ENCODE results near the gene DACH1.
"Not testable (repeated sequence)": the region's sequence is repeated elsewhere in the genome, so short reads cannot be mapped to it uniquely, and the experiment has no call there.

The DACH1 gene

DNA sequence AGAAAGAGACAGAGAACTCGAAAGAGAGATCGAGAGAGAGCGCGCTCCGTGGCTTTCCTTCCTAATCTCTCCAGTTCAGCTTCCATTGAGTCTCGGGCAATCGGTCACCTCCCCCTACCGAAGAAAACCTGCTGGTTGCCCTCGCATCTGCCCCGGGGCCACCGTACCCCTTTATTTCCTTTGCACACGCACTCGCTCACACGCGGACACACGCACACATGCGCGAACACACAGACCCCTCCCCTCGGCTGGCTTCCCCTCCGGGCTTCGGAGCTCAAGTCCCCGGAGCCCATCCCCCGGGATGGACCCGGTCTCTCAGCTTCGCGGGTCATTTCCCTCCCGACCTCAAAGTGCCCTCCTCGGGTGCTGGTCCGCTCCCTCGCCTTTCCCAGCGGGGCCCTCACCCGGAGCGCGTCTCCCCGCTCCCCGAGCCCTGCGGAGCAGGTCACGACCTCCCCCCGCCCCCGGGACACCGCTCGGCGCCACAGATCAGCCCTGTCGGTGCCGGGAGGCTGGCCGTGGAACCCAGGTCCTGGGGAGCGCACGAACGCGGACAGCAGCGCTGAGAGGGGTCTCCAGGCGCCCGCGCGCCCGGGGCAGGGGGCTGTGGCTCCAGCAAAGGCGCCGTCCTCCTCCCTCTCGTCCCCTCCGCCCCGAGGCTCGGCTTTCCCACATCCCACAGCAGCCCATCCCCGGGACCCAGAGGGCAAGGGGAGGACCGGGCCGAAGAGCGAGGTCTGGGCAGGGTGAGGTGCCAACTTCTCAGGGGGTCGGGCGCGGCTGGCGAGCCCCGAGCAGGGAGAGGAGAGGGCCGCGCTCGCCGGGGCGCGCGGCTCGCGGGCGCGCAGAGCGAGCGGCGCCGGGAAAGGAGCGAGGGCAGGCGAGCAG is 1.8 kb downstream of the DACH1 start:
- no peak for DNase-seq

DNA sequence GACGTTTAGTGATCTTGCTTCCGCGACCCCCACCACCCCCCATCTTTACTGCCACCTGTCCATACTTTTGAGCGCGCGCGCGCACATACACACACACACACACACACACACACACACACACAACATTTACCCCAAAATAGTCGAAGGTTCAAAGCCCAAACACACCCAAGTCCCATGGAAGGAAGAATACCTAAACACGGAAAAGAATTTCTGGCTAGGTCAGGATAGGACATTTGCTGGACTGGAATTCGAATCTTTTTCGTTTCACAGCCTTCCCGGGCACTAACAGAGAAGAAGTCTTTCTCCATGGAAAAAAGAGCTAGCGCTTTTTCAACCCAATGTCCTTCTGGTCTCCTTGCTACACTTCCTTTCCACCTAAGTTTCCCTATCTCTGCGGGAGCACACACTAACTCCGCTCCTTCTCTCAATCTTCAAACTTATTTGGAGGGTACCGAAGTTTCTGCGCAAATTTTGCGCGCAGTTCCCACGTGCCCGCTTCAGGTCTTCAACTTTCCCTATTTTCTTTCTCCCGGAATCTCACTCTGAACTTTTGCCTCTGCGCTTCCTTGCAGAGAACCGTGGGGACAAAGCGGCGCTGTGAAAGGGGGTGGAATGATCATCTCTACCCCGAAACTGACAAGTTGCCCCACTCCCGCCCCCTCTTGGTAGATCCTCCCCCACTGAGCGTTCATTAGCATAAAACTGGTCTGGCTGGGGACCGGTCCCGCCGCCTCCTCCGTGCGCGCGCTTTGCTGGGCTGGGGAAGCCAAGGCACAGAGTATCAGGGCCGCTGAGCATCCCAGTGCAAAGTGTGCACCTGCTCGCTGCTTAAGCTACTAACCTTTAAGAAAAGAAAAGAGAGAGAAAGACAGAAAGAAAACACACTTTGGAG is 2.7 kb downstream of the DACH1 start:
- DNase-seq: no peak

DNA sequence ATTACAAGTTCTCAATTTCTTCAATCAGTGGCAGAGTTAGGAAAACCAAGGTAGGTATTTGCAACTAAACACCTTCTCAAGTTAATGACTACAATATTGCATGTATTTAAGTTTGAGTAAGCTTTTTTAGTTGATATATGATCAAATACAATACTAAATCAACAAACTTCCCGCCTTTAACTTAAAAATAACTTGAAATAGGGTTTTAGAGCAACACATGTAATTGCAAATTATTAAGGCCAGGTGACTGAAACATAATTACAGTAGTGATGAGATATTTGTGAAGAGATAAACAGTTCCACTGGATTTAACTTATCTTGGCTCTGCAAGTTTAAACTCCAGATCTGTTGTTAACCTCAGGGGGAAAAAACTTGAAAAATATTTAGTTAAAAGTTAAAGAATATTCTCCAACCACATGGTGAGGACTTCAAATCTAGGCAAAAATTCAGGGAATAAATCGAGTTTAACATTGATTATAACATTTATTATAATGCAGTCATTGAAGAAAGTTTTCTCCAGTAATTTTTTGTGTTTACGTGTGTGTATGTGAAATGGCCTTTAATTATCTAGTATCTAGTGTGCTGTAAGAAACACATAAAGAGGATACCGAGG is 3.6 kb downstream of the DACH1 start:
- DNase-seq: no peak

DNA sequence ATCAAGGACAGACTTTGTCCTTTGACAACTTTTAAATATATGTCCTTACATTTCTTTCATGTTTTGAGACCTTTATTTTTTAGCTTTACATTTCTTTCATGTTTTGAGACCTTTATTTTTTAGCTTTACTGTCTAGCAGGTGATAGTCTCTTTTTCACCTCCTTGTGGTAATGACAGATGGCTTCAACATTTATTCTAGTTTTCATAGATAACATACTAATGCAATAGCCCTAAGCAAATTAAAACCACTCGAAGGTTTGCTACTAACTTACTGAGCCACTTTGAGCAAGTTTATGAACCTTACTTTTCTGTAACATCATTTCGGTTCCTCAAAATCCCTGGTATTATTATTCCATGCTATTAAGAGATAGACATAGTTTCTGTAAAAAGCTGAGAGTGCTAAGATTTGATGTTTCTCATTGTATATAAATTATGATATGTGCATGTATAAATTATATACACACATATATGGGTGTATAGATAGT is 4.5 kb downstream of the DACH1 start:
- no peak for DNase-seq

DNA sequence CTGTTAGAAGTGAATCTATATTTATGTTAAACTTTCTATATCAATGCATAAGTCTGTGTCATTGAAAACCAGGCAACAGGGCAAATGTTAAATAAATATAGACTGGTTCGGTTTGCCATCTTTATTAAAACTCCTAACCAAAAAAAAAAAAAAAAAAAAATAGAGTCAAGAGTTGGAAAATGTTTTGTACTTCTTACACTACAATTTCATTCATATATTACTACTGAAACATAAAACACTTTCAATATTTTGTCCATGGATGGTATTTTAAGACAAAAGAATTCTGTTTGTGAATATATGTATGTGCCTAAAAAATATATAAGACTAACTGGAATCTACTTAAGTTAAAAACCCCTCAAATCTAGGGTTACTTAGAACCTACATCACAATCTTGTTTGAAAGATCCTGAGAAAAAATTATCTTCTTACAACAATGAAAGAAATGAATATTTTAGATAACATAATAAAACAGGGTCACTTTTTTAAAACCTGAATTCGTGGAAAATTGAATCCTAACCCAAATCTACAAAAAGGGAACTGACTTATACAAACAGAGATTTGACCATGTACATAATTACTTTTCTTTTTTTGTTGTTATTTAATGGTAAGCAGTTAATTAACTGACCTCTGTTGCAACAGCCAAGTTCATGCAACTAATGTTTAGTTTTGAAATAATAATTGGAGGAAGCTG is 5.1 kb downstream of the DACH1 start:
- DNase-seq: no peak

DNA sequence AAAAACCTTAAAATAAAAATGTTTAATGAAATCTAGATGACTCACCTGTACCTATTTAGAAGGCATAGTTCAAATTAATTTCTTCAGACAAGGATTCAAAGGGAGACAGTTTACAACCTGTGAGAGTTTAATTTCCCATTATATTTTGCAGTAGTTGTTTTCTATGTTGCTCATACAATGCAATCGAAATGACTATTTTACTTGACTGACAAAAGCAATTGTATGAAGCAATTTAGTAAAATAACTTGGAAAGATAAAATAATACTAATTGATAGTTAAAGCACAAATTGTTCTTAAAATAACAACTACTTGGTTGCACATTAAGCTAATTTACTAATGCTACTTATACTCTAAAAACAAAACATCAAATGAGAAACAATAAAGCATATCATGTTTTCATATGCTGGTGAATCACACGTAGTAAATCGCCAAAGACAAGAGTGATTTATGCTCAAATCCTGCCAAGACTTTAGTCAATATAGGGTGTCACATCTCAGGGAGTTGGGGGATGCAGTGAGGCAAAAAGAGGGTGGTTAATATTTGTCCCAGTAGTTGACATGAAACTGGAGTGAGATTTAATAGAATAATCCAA is 6.4 kb downstream of the DACH1 start:
- DNase-seq: no peak

DNA sequence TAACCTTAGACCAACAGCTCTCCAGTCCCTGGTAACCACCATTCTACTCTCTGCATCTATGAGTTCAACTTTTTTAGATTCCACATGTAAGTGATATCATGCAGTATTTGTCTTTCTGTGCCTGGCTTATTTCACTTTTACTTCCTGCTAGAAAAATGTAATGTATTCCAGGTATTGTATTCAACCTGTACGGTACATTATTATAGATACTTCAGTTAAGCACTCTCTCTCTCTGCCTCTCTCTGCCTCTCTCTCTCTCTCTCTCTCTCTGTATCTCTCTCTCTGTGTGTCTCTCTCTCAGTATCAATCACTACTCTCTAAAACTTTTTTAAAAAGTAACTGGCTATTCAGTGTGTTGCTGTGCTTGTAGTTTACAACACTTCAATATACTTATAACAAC is 8.4 kb downstream of the DACH1 start:
- no peak for DNase-seq

DNA sequence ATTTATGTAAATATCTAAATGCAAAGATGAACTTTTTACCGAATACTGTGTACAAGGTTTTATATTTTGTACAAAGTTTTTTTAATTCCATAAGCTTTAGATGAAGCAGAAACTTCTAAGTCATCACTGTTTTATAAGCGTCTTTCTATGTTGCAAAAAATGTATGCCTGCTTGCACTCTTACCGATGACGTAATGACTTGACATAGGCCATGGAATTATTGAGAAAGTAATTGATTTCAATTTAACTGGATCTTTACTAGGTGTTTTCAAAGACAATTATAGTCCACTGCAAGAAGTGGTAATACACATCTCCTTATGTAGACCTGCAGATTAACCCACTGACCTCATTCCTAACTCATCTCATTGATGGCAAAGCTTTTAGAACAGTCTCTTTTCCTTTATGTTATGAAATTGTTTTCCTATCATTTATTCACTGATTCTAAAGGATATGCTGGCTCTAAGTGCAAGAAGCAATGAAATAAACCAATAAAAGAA is 10.4 kb downstream of the DACH1 start:
- no peak for DNase-seq

DNA sequence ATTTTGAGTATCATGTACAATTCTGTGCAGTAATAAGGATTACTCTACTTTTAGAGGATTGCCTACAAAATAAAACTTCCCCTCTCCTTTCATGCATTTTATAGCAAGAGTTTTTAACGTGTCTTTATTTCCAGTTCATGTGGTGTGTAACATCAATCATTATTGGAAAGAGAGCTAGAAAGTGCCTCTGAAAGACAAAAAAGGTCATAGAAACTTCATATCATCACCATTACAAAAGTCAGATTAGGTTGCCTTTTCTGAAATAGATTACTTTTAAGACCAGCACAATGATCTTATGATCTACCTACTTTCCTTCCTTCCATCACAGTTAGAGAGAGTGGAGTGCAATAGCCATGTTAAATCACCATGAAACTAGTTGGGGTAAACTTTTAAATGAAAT is 12.6 kb downstream of the DACH1 start:
- DNase-seq: no peak

DNA sequence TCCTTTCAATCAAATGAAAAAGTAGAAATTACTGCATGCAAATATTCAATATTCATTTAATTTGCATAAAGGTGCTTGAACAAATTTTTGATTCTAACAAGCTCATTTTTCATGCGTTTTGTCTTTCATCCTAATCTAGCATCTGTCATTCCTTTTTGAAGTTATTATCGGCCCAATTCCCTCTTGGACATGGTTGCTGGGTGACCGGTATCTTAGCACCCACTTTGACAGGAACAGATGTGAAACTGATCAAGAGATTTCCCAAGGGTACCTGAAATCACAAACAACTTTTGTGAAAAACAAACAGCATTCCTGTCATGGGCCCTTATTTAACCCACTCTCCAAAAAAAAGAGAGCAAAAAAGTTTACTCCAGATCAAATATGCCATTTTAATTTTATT is 13.3 kb downstream of the DACH1 start:
- no peak for DNase-seq

DNA sequence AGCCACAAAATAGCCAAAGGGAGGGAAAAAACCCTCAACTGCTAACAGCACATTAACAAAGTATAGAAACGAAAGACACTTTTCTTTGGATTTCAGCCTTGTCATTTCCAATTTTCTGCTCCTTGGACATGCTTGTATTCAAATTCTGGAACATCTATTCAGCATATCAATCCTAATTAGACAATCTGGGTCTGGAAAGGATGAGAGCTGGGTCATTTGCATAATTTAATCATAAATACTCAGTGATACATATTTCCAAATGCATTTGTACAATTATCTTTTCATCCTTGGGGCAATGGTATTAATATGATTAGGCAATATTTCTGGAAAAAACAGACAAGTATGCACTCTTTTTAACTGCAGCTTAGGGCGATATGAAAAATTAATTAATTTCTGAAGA is 14.3 kb downstream of the DACH1 start:
- no peak for DNase-seq

DNA sequence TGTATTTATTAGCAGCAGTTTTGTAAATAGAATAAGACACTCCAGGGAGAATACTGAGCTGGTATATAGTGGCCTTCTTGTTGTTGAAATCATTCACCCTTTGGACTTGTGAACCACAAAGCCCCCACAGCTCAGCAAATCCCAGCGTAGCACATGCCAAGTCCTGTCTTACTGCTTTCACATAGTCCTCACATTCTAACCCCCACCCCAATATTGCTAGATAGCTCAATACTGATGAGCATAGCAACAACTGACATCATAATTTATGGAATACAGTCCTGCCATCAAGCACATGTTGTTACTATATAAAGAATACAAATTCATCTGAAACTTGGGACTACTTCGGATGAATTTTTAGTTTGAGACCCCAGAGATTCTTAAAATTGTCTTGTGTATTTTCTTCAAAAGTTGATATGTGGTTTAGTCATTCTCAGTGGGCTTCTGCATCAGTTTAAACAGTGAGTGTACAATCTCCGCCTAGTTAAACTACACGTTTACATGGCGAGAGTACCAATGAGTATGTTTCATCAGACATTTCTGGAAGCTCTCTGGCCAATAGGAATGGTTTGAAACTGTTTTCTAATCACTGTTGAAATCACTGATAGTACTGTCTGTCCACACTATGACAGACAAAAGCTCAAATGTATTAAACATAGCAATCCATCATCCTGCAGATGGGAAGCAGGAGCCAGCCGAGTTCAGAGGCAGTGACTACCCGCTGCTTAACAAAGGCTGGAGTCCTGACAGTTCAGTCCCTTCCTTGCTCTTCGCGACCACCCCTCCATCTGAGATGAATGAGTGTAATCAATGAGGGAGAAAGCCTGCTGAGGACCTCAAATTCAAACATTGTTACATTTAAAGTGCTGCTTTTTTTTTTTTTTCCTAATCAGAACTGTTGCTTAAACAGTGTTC is 15.2 kb downstream of the DACH1 start:
- no peak for DNase-seq

DNA sequence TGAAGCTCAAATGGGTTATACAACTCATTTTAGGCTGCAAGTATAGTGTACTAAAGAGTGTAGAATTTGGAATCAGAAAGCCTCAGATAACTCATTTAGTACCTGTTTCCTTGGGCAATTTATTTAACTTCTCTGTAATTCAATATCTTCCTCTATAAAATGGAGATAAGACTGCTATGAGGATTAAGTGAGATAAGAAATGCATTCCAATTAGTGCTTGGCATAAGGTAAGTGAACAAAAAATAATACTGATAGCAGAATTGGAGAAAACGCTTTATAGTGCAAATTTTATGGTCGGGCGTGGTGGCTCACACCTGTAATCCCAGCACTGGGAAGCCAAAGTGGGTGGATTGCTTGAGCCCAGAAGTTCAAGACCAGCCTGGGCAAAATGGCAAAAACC is 25.0 kb downstream of the DACH1 start:
- no peak for DNase-seq

DNA sequence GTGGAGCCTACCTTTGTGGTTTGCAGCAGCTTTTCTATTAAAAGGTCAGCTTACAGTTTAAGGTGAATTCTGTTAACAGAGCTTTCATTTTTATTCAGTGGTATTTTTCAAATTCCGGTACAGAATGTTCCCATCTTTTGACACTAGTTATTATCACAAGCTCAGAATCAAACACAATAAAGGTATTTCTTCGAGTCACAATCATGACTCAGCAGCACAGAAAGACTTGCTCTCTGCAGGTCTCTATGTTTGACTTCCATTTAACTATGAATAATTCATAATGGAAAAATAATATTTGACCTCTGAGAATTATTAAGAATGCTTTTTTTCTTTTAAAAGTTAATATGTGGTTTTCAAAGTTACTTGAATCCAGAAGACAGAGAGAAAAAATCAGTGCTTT is 28.2 kb downstream of the DACH1 start:
- no peak for DNase-seq

DNA sequence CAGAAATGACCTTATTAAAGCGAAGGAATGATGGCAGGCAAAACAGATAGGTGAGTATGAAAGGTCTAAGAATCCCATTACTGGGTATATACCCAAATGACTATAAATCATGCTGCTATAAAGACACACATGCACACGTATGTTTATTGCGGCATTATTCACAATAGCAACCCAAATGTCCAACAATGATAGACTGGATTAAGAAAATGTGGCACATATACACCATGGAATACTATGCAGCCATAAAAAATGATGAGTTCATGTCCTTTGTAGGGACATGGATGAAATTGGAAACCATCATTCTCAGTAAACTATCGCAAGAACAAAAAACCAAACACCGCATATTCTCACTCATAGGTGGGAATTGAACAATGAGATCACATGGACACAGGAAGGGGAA is 29.4 kb downstream of the DACH1 start:
- not testable (repeated sequence) for DNase-seq

DNA sequence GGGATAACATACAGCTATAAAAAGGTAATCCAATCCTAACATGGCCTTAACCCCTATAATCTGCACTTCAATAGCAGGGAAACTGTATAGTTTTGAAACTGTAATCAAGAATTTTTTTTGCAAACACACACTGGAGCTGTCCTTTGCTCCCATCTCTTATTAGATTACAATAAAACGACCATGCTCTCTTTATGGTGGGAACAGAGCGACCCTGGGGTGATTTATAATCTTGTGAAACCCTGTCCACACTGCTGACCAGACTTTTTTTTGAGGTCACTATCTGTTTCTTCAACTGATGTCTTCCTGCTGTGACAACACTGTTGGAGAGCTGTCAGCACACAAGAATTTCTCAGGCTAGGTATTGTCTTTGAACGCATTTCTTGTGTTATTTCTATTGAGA is 35.3 kb downstream of the DACH1 start:
- no peak for DNase-seq

DNA sequence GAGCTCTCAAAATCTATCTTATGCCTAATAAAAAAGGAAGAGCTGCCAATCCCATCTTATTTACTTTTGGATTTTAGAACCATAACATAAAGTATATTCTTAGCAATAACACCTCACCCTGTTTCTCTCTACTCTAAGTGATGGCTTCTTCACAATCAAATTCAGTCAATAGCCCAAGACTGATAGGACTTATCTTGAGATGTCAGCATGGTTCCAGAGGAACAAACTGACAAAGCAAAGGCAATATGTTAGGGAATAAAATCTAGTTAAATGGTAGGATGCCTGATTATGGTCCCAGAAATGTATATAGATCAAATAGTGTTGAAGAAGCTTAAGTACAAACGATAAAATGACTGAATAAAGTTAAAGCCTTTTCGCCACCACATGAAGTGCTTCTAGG is 36.3 kb downstream of the DACH1 start:
- no peak for DNase-seq

DNA sequence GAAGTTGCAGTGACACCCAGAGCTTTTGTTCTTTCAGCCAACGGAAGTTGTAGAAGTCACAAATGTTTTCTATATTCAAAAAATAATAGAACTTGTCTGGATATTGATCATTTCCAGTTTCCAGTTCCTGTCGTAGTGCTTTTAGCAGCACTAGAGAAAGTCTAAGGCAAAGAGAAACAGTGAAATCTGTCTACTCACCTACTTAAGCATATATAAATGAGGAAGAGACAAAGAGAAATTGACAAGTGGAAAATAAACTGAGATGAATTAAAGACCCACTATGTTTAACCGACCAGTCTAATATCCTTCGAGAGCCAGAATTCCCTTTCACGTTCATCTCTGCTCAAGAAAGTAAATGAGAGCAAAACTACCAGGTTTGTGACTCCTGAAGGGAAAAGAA is 36.7 kb downstream of the DACH1 start:
- DNase-seq: no peak

DNA sequence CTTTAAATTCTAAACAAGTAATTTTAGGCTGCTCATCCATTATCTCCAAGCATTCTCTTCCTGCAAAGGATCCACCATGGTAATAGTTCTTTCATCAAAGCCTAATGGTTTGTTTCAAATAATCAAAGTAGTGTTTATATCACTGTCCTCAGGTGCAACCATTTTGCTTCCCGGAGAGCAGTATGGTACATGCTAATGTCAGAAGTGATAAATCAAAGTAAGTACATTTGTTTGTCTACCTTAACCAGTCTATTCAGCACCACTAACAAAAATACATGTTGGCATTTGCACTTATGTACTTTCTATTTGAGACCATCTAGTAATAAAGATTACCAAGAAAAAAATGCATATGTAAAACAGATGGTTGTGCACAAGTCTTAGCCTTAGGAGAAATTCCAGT is 37.5 kb downstream of the DACH1 start:
- no peak for DNase-seq

DNA sequence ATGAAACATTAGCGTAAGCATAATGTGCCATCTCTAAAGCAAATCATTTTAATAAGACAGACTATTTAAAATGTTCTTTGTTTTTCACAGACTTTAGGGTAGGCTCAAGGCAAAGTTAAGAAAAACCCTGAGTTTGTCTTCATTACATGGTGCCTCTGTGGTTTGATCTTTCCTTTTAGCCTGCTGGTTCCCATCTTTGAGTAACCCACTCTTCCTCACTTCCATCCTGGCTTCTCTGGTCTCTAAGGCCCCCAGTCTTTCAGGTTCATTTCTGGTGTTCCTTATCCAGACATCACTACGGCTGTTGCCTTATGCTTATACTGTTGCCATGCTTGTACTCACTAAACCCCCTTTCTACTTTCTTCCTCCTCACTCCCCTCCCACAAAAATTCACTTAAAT is 38.4 kb downstream of the DACH1 start:
- no peak for DNase-seq

DNA sequence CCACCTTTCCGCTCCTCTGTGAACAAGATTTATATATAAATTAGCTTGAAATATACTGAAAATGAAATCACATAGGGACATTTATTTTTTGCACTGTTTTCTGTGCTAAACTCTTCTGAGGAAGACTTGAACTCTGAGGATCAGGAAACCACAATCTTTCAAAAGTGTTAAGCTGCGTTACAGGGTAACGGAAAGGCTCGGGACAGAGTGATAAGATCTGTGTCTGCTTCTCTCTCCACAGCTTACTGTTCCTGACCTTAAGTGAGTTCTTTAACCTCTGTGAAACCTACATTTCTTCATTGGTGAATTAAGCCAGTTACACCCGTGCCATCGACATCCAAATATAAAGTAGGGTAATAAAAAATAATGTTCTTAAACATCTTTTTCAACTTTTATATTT is 38.9 kb downstream of the DACH1 start:
- DNase-seq: no peak
